Measurements from ENCODE around the gene LPP.

DNA sequence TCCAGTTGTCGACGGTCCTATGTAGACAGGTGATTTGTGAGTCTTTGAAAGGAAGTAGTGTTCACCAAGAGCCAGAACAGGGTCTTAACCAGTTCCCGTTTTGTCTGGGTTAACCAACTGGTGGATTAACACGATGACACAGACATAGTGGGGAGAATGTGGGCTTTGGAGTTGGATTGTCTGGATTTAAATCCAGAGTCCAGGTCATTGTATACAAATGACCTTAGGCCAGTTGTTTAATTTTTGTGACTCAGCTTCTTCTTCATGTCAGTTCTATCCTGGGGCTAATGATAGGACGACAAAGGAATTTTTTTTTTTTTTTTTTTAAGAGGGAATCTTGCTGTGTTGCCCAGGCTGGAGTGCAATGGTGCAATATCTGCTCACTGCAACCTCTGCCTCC is 126.7 kb downstream of the LPP start:
- no peak for TF ChIP-seq EZH2 (IDR thresholded peaks at IDR 0.05)
- TF ChIP-seq POLR2AphosphoS5 (IDR thresholded peaks at IDR 0.05; ENCODE audit: borderline replicate concordance, low read depth, low read length): no peak

All from SK-N-MC (cell line).